Stimulated activated memory B cell treated with anti-CD40 and anti-IgM and Interleukin-4, amounts not matched to agents 10 μg/mL and 1 μg/mL and 100 μg/mL, for 72 hours (primary cell): Measurements from ENCODE around the gene SLC38A3.
A peak's percentile ranks its signal among the peaks of the same experiment; 100 is the strongest.
"Not testable (repeated sequence)": the region's sequence is repeated elsewhere in the genome, so short reads cannot be mapped to it uniquely, and the experiment has no call there.

Experiments used
- ATAC-seq: fragments of 150-1000 bp; cut with Tn5 transposase; 2 replicates; pipeline ENCODE4 v1.10.0; 2021
- H3K27ac Mint-ChIP-seq: one replicate; pipeline ENCODE4 v1.8.0; 2022; ENCODE audit warnings: mild to moderate bottlenecking, mixed read lengths
- H3K27me3 Mint-ChIP-seq: one replicate; pipeline ENCODE4 v1.8.0; 2022; ENCODE audit warnings: mixed read lengths
- H3K36me3 Mint-ChIP-seq: one replicate; pipeline ENCODE4 v1.8.0; 2022; ENCODE audit warnings: mixed read lengths
- H3K4me1 Mint-ChIP-seq: one replicate; pipeline ENCODE4 v1.8.0; 2022; ENCODE audit warnings: mixed read lengths
- H3K4me3 Mint-ChIP-seq: one replicate; pipeline ENCODE4 v1.8.0; 2022; ENCODE audit warnings: mild to moderate bottlenecking, moderate library complexity, mixed read lengths
- H3K9me3 Mint-ChIP-seq: one replicate; pipeline ENCODE4 v1.8.0; 2022; ENCODE audit warnings: mixed read lengths

SLC38A3 gene

DNA sequence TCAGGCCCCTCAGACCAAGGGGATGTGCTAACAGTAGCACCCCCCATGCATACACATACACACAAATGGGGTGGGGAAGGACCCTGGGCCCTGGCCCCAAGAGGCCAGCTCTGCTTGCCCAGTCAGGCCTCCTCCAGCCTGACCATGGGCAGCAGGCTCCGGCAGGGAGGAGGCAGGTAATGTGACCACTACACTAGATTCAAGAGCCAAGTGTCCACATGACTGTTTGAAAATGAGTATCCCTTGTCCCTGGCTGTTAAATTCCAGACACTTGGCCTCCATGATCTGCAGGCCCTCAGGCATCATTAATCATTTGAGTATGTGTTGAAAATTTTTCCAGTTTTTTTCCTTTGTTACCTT is 17.1 kb downstream of the SLC38A3 start:
- no peak overlapping the region for H3K4me3 Mint-ChIP-seq
- H3K27ac Mint-ChIP-seq = no peak overlapping the region

GRCh38 chr3:50224639-50225038 is 19.6 kb downstream of the SLC38A3 start:
- Mint-ChIP-seq H3K27ac (no peak overlapping the region), H3K4me1 (peaks cover 40% of the 10 kb centered on the region), H3K9me3 (no peaks in the 10 kb centered on the region), H3K27me3 (peaks cover 21% of the 10 kb centered on the region), H3K4me3 (peak overlapping the region; percentile 13), H3K36me3 (no peaks in the 10 kb centered on the region)
- ATAC-seq = no peak

More for the DNA sequence above, 17.1 kb downstream of the SLC38A3 start:
- H3K4me1 Mint-ChIP-seq = peaks cover 21% of the 10 kb centered on the region
- no peaks in the 10 kb centered on the region for H3K9me3 Mint-ChIP-seq
- ATAC-seq = no peak
- H3K36me3 Mint-ChIP-seq = no peaks in the 10 kb centered on the region
- H3K27me3 Mint-ChIP-seq = peaks cover 26% of the 10 kb centered on the region

DNA sequence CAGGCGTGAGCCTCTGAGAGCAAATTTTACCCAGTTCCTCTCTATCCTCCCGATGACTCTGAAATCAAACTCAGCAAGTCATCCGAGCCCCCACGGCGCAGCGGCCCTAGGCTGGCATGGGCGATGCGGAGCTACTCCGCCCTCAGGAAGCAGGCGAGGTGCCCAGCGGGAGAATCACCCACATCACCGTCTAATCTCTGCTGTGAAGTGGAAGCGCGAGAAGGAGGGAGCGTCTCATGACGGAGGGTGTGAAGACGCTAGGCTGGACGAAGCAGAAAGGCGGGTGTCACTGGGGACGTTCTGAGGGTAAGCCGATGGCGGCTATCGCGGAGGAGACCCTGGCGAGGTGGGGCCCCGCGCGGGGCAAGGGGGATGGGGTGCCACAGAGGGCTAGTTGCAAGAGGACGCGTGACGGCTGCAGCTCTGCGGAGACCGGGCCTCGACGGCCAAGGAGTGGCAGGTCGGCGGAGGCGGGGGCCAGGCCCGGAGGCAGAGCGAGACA is 21.9 kb downstream of the SLC38A3 start:
- Mint-ChIP-seq H3K27ac (peak overlapping the region; percentile 88), H3K36me3 (no peaks in the 10 kb centered on the region), H3K27me3 (peaks cover 13% of the 10 kb centered on the region), H3K4me1 (peaks cover 57% of the 10 kb centered on the region), H3K4me3 (peak overlapping the region; percentile 98), H3K9me3 (no peaks in the 10 kb centered on the region)
- ATAC-seq = peak; percentile 38

DNA sequence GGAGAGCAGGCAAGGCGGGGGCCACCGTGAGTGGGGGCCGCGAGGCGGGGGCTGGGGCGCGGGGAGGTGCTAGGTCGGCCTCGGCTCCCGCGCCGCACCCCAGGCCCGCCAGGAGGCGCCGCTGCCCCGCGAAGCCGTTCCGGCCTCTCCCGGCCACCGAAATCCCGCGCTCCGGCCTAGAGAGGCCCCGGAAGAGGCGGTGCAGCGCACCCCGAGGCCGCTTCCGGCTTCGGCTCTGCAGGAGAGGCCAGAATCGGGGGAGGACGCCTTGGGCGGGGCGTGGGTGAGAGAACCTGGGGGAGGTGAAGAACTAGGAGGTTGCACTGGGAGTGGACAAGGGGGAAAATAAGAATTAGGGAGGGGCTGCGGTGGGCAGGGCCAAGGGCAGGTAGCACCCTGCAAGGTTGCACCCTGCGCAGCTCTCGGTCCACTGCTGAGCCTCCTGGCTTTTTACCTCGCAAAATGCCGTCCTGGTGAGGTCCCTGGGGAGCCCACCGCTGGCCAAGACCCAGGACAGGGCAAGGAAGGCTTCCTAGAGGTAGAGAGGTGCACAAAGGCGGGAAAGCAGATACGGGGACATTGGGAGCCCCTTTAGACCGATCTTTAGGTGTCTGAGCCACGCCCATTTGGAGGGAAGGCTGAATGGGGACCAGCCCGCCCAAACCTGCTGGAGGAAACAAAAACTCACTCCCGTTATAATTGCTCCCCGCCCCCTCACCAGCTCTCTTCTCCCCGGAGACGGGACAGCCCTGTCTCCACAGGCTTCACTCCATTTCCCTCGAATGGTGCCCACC is 22.5 kb downstream of the SLC38A3 start:
- Mint-ChIP-seq H3K4me1 (peaks cover 60% of the 10 kb centered on the region), H3K9me3 (no peaks in the 10 kb centered on the region), H3K27me3 (peaks cover 13% of the 10 kb centered on the region), H3K4me3 (peak overlapping the region; percentile 98), H3K36me3 (no peaks in the 10 kb centered on the region), H3K27ac (peak overlapping the region; percentile 88)
- peak; percentile 92 for ATAC-seq

DNA sequence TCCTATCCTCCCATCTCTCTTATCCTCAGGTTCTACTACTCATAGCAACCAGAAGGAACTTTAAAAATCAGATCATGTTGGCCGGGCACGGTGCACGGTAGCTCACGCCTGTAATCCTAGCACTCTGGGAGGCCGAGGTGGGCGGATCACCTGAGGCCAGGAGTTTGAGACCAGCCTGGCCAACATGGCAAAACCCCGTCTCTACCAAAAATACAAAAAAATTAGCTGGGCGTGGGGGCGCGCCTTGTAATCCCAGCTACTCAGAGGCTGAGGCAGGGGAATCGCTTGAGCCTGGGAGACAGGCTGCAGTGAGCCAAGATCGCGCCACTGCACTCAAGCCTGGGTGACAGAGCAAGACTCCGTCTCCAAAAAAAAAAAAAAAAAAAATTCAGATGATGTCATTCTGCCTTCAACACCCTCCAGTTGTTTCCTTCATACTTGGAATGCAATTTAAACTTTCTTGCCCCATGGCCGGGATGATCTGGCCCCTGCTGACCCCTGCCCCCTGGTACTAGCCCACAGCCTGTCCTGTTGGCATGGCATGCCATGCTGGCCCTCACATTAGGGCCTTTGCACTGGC is 23.2 kb downstream of the SLC38A3 start:
- H3K36me3 Mint-ChIP-seq, H3K9me3 Mint-ChIP-seq, ATAC-seq: not testable (repeated sequence)
- peaks cover 67% of the 10 kb centered on the region for H3K4me1 Mint-ChIP-seq
- H3K27ac Mint-ChIP-seq = peak overlapping the region; percentile 88
- H3K27me3 Mint-ChIP-seq = peaks cover 13% of the 10 kb centered on the region
- peak overlapping the region; percentile 98 for H3K4me3 Mint-ChIP-seq

DNA sequence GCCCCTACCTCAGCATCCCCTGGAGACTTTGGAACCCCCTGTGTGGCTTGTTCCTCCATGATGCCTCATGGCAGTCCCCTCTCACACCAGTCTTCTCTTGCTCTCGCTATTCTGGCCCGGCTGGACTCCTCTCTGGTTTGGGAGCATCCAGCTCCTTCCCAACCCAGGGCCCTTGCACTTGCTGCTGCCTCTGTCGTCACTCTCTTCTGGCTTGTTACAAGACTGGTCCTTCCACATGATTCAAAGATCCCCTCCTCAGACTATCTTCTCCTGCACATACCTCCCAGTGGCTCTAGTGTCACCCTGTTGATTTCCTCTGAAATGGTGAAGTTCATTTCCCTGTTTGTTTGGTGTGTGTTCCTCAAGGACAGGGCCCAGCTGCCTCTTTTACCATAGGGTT is 24.4 kb downstream of the SLC38A3 start:
- Mint-ChIP-seq H3K27ac (peak overlapping the region; percentile 59), H3K4me1 (peaks cover 71% of the 10 kb centered on the region), H3K27me3 (peaks cover 7% of the 10 kb centered on the region), H3K9me3 (no peaks in the 10 kb centered on the region), H3K4me3 (no peak overlapping the region), H3K36me3 (no peaks in the 10 kb centered on the region)
- no peak for ATAC-seq

- H3K27ac Mint-ChIP-seq = peak overlapping the region; percentile 59
- H3K9me3 Mint-ChIP-seq = no peaks in the 10 kb centered on the region
These were observed 25.2 kb downstream of the SLC38A3 start for GRCh38 chr3:50230104-50230793.

GRCh38 chr3:50230794-50231125 is 25.7 kb downstream of the SLC38A3 start:
- ATAC-seq = no peak
- Mint-ChIP-seq H3K4me3 (no peak overlapping the region), H3K4me1 (peaks cover 73% of the 10 kb centered on the region)

More at GRCh38 chr3:50230104-50230793, 25.2 kb downstream of the SLC38A3 start:
- H3K36me3 Mint-ChIP-seq = no peaks in the 10 kb centered on the region
- H3K4me3 Mint-ChIP-seq = no peak overlapping the region
- H3K27me3 Mint-ChIP-seq = no peaks in the 10 kb centered on the region
- no peak for ATAC-seq
- peaks cover 73% of the 10 kb centered on the region for H3K4me1 Mint-ChIP-seq

GRCh38 chr3:50231581-50231980 is 26.5 kb downstream of the SLC38A3 start:
- Mint-ChIP-seq H3K36me3 (peaks cover 2% of the 10 kb centered on the region), H3K9me3 (no peaks in the 10 kb centered on the region), H3K4me1 (peaks cover 65% of the 10 kb centered on the region), H3K27ac (no peak overlapping the region), H3K27me3 (no peaks in the 10 kb centered on the region), H3K4me3 (no peak overlapping the region)
- ATAC-seq = no peak

More at GRCh38 chr3:50230794-50231125, 25.7 kb downstream of the SLC38A3 start:
- Mint-ChIP-seq H3K36me3 (no peaks in the 10 kb centered on the region), H3K27ac (peak overlapping the region; percentile 59), H3K9me3 (no peaks in the 10 kb centered on the region), H3K27me3 (no peaks in the 10 kb centered on the region)

- Mint-ChIP-seq H3K9me3 (no peaks in the 10 kb centered on the region), H3K27me3 (no peaks in the 10 kb centered on the region), H3K36me3 (peaks cover 9% of the 10 kb centered on the region), H3K27ac (no peak overlapping the region), H3K4me1 (peaks cover 65% of the 10 kb centered on the region), H3K4me3 (no peak overlapping the region)
- no peak for ATAC-seq
These were observed 27.2 kb downstream of the SLC38A3 start for GRCh38 chr3:50232303-50232702.

- peaks cover 64% of the 10 kb centered on the region for H3K4me1 Mint-ChIP-seq
- no peaks in the 10 kb centered on the region for H3K9me3 Mint-ChIP-seq
- no peak for ATAC-seq
- peaks cover 18% of the 10 kb centered on the region for H3K36me3 Mint-ChIP-seq
- no peak overlapping the region for H3K4me3 Mint-ChIP-seq
- no peaks in the 10 kb centered on the region for H3K27me3 Mint-ChIP-seq
- no peak overlapping the region for H3K27ac Mint-ChIP-seq
These were observed 28.1 kb downstream of the SLC38A3 start for GRCh38 chr3:50233176-50233575.

DNA sequence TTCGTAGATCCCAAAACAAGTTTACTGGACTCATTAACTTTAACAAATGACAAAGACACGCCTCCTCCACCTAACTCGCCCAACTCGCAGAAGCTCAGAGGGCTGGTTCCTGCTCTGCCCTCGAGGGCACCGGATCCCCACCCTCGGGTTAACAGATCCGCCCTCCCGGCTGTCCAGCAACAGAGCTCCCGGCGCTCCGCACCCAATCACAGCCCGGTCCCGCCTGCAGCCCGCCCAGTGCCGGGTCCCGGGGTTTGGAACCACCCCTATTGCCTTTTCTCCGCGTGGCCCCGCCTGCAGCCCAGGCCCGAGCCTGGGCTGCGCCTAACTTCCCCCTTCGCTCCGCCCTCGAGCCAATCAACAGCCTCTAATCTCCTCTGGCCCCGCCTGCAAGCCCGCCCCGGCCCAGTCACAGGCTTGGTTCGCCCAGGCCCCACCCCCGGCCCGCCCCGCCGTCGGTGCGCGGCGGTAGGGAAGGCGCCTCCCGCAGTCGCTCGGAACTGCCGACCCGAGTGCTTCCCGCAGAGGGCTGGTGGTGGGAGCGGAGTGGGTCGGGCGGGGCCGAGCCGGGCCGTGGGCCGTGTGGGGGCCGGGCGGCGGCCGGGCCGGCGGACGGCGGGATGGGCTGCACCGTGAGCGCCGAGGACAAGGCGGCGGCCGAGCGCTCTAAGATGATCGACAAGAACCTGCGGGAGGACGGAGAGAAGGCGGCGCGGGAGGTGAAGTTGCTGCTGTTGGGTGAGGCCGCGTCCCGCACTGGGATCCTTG is 30.8 kb downstream of the SLC38A3 start, which contains the start of gene GNAI2:
GNAI2 (plus strand) TSS at position 489 of the 768 bp plus-strand sequence; CDS start at position 621, 132 bp downstream.
- Mint-ChIP-seq H3K4me3 (peak within 1 kb of the TSS; percentile 98), H3K36me3 (peaks cover 30% of the 10 kb centered on the region), H3K27ac (peak within 1 kb of the TSS; percentile 95), H3K9me3 (no peaks in the 10 kb centered on the region), H3K4me1 (peaks cover 66% of the 10 kb centered on the region), H3K27me3 (no peaks in the 10 kb centered on the region)
- ATAC-seq = peak; percentile 97

GRCh38 chr3:50236484-50237132 is 31.5 kb downstream of the SLC38A3 start:
- H3K4me3 Mint-ChIP-seq = peak overlapping the region; percentile 98

GRCh38 chr3:50237133-50237651 is 32.1 kb downstream of the SLC38A3 start:
- Mint-ChIP-seq H3K4me3 (peak overlapping the region; percentile 98), H3K9me3 (no peaks in the 10 kb centered on the region), H3K4me1 (peaks cover 74% of the 10 kb centered on the region), H3K36me3 (peaks cover 33% of the 10 kb centered on the region), H3K27ac (peak overlapping the region; percentile 95), H3K27me3 (no peaks in the 10 kb centered on the region)
- no peak for ATAC-seq

More at GRCh38 chr3:50236484-50237132, 31.5 kb downstream of the SLC38A3 start:
- peak overlapping the region; percentile 95 for H3K27ac Mint-ChIP-seq
- no peaks in the 10 kb centered on the region for H3K9me3 Mint-ChIP-seq
- H3K4me1 Mint-ChIP-seq = peaks cover 68% of the 10 kb centered on the region
- H3K27me3 Mint-ChIP-seq = no peaks in the 10 kb centered on the region
- no peak for ATAC-seq
- H3K36me3 Mint-ChIP-seq = peaks cover 33% of the 10 kb centered on the region
